HEK293 (cell line): Measurements from ENCODE around the gene DAPK2.

Experiments used
- CTCF ChIA-PET: fragments of 350-600 bp; formaldehyde crosslinking; extraction: SDS; loops from one replicate; lab custom pipeline; 2021; ENCODE audit warnings: antibody characterized with exemption; lab: Yijun Ruan, JAX
- POLR2A ChIA-PET: fragments of 300-600 bp; formaldehyde crosslinking; extraction: SDS; loops from one replicate; lab custom pipeline; 2020; ENCODE audit warnings: antibody characterized with exemption, inconsistent platforms; lab: Yijun Ruan, JAX
- H3K27ac ChIP-seq: fragments of 200-500 bp; sonication (Bioruptor generic); 2 replicates; pipeline ENCODE4 v1.5.1; 2014; ENCODE audit warnings: low read depth, low read length, control low read depth, inconsistent platforms; ENCODE audit errors: extremely low read depth
- H3K36me3 ChIP-seq, 2 experiments: fragments of 200-500 bp in 1 of 2; sonication (Bioruptor generic) in 1 of 2; 1 replicate in 1 of 2; 2 replicates in 1 of 2; pipeline ENCODE4 v1.5.1; 2014 to 2017; ENCODE audit warnings: inconsistent platforms in 2 of 2, low read length in 2 of 2; ENCODE audit not compliant: control insufficient read depth in 2 of 2, insufficient read depth in 1 of 2
- H3K4me1 ChIP-seq: fragments of 200-500 bp; sonication (Bioruptor generic); 2 replicates; pipeline ENCODE4 v1.5.1; 2014; ENCODE audit warnings: mild to moderate bottlenecking, low read length, inconsistent platforms; ENCODE audit not compliant: control insufficient read depth, insufficient read depth
- H3K4me3 ChIP-seq: 2 replicates; pipeline ENCODE4 v1.5.1; 2011; ENCODE audit warnings: low read depth, mild to moderate bottlenecking, control low read depth, low read length, moderate library complexity
- H3K9me3 ChIP-seq: fragments of 200-500 bp; sonication (Bioruptor generic); 2 replicates; pipeline ENCODE4 v1.5.1; 2014; ENCODE audit warnings: low read depth, low read length, inconsistent platforms; ENCODE audit not compliant: control insufficient read depth, insufficient read depth
- AEBP2 ChIP-seq: fragments of 450-650 bp; formaldehyde crosslinking; IDR thresholded peaks from 2 replicates; pipeline ENCODE4 v1.5.1; 2016; ENCODE audit warnings: missing biosample characterization, missing genetic modification characterization, borderline replicate concordance
- CTCF ChIP-seq: fragments of 450-650 bp; formaldehyde crosslinking; IDR thresholded peaks from 2 replicates; pipeline ENCODE4 v1.5.1; 2016; ENCODE audit warnings: missing biosample characterization, missing genetic modification characterization
- GLI2 ChIP-seq: fragments of 450-650 bp; formaldehyde crosslinking; IDR thresholded peaks from 2 replicates; pipeline ENCODE4; 2017; ENCODE audit warnings: missing biosample characterization, missing genetic modification characterization, low read depth, borderline replicate concordance
- OSR2 ChIP-seq: fragments of 450-650 bp; formaldehyde crosslinking; IDR thresholded peaks from 2 replicates; pipeline ENCODE4 v1.5.1; 2016; ENCODE audit warnings: missing biosample characterization, missing genetic modification characterization
- SALL2 ChIP-seq: fragments of 450-650 bp; formaldehyde crosslinking; IDR thresholded peaks from 2 replicates; pipeline ENCODE4 v1.5.0; 2017; ENCODE audit warnings: missing biosample characterization, mild to moderate bottlenecking, missing genetic modification characterization, borderline replicate concordance
- SETDB1 ChIP-seq: IDR thresholded peaks from one replicate; pipeline ENCODE4 v1.6.1; 2017; ENCODE audit warnings: mild to moderate bottlenecking, low read length, moderate library complexity, mixed read lengths; ENCODE audit not compliant: insufficient read length
- SP7 ChIP-seq: fragments of 450-650 bp; formaldehyde crosslinking; IDR thresholded peaks from 2 replicates; pipeline ENCODE4 v1.5.1; 2016; ENCODE audit warnings: missing biosample characterization, missing genetic modification characterization
- TCF7L2 ChIP-seq: IDR thresholded peaks from 2 replicates; pipeline ENCODE4 v1.6.1; 2011; ENCODE audit warnings: low read depth, mild to moderate bottlenecking, inconsistent platforms, low read length, moderate library complexity, borderline replicate concordance
- ZFHX2 ChIP-seq: fragments of 450-650 bp; formaldehyde crosslinking; conservative IDR thresholded peaks from 2 replicates; pipeline ENCODE4 v1.5.1; 2016; ENCODE audit warnings: missing biosample characterization, missing genetic modification characterization
- ZFP37 ChIP-seq: fragments of 450-650 bp; formaldehyde crosslinking; IDR thresholded peaks from 2 replicates; pipeline ENCODE4 v1.5.1; 2016; ENCODE audit warnings: missing biosample characterization, missing genetic modification characterization
- ZFP69B ChIP-seq: fragments of 450-650 bp; formaldehyde crosslinking; IDR thresholded peaks from 2 replicates; pipeline ENCODE4 v1.5.1; 2016; ENCODE audit warnings: missing biosample characterization, missing genetic modification characterization
- ZNF184 ChIP-seq: fragments of 450-650 bp; IDR thresholded peaks from 2 replicates; pipeline ENCODE4 v1.5.1; 2018; ENCODE audit warnings: missing biosample characterization, mild to moderate bottlenecking, missing genetic modification characterization
- ZNF561 ChIP-seq: fragments of 450-650 bp; IDR thresholded peaks from 2 replicates; pipeline ENCODE4 v1.5.1; 2018; ENCODE audit warnings: missing biosample characterization, missing genetic modification characterization, borderline replicate concordance
- ZNF621 ChIP-seq: fragments of 450-650 bp; formaldehyde crosslinking; IDR thresholded peaks from 2 replicates; pipeline ENCODE4 v1.5.1; 2017; ENCODE audit warnings: missing biosample characterization, missing genetic modification characterization

DAPK2 gene

GRCh38 chr15:63984331-63984730 lies 62.0 kb downstream of the DAPK2 start:
- TF ChIP-seq ZNF561 (tag by site-specific recombination) = no peak
- TF ChIP-seq ZFP37 (tag by site-specific recombination) = no peak
- TF ChIP-seq ZNF621 (tag by site-specific recombination) = no peak
- no peak for TF ChIP-seq SALL2
- TF ChIP-seq GLI2 (tag by site-specific recombination) = no peak
- TF ChIP-seq TCF7L2 = no peak
- no peak for TF ChIP-seq SETDB1
- no peak for TF ChIP-seq ZFP69B (tag by site-specific recombination)
- TF ChIP-seq OSR2 (tag by site-specific recombination) = no peak
- no peak for TF ChIP-seq AEBP2 (tag by site-specific recombination)
- no peak overlapping the region for H3K27ac ChIP-seq
- POLR2A ChIA-PET = no interaction called here
- CTCF ChIA-PET = no interaction called here
- no peaks in the 10 kb centered on the region for H3K9me3 ChIP-seq
- H3K4me1 ChIP-seq = no peaks in the 10 kb centered on the region
- H3K4me3 ChIP-seq = no peak overlapping the region
- no peaks in the 10 kb centered on the region for H3K36me3 ChIP-seq

GRCh38 chr15:63983061-63983711 lies 63.1 kb downstream of the DAPK2 start:
- Histone ChIP-seq H3K4me1 (no peaks in the 10 kb centered on the region), H3K36me3 (no peaks in the 10 kb centered on the region), H3K4me3 (no peak overlapping the region), H3K27ac (no peak overlapping the region), H3K9me3 (no peaks in the 10 kb centered on the region)
- ChIA-PET CTCF (no interaction called here), POLR2A (no interaction called here)
- 0 out of 2 replicates have a peak, but pooled peaks have one; percentile 22 for TF ChIP-seq ZFHX2 (tag by site-specific recombination)
- no peak for TF ChIP-seq SP7 (tag by site-specific recombination)

GRCh38 chr15:63982381-63982854 lies 63.9 kb downstream of the DAPK2 start:
- no peak overlapping the region for H3K27ac ChIP-seq
- no peaks in the 10 kb centered on the region for H3K36me3 ChIP-seq
- H3K4me3 ChIP-seq = no peak overlapping the region
- ChIA-PET CTCF (no interaction called here), POLR2A (interaction anchor here (0.6 kb wide), 1 partner anchor 104 kb away, joined by 3 read pairs; no protein-coding TSS in a partner anchor)
- TF ChIP-seq ZNF184 (tag by site-specific recombination) (no peak), CTCF (tag by site-specific recombination) (no peak)
- no peaks in the 10 kb centered on the region for H3K4me1 ChIP-seq
- H3K9me3 ChIP-seq = no peaks in the 10 kb centered on the region
